Esophagus (tissue), 2 donors: Measurements from ENCODE around the gene MT1A. TPM values are rescaled to one million over a fixed set of nuclear protein-coding genes. Genes with fewer than 3 reads are reported as not detected.
A peak's percentile ranks its signal among the peaks of the same experiment; 100 is the strongest.

ENCODE experiments used
- H3K27ac ChIP-seq, 2 donors: one replicate each; pipeline ENCODE4 v1.5.1; 2013; ENCODE audit warnings: low read depth in 2 of 2, mild to moderate bottlenecking in 2 of 2, inconsistent platforms in 1 of 2, low read length in 1 of 2, moderate library complexity in 1 of 2
- H3K27me3 ChIP-seq, 2 donors: one replicate each; pipeline ENCODE4 v1.6.1; 2013; ENCODE audit warnings: low read length in 2 of 2, control low read depth in 1 of 2, mild to moderate bottlenecking in 1 of 2; ENCODE audit not compliant: insufficient read depth in 2 of 2, control insufficient read depth in 1 of 2
- H3K36me3 ChIP-seq, 2 donors: one replicate each; pipeline ENCODE4 v1.6.1; 2013; ENCODE audit warnings: low read length in 1 of 2; ENCODE audit not compliant: control insufficient read depth in 2 of 2, insufficient read depth in 2 of 2
- H3K4me1 ChIP-seq, 2 donors: one replicate each; pipeline ENCODE4 v1.6.1; 2013; ENCODE audit warnings: low read length in 1 of 2; ENCODE audit not compliant: control insufficient read depth in 2 of 2, insufficient read depth in 2 of 2
- H3K4me3 ChIP-seq, 2 donors: one replicate each; pipeline ENCODE4 v1.5.1; 2013; ENCODE audit warnings: low read length in 2 of 2, mild to moderate bottlenecking in 2 of 2, low read depth in 1 of 2, moderate library complexity in 1 of 2
- H3K9me3 ChIP-seq, 2 donors: one replicate each; pipeline ENCODE4 v1.6.1; 2013; ENCODE audit warnings: mild to moderate bottlenecking in 2 of 2, low read depth in 1 of 2, low read length in 1 of 2, moderate library complexity in 1 of 2; ENCODE audit not compliant: control insufficient read depth in 2 of 2, insufficient read depth in 1 of 2
- WGBS, 2 donors: extraction: QIAGEN DNeasy Blood & Tissue Kit; methylation state at CpG; one replicate each; pipeline ENCODE4 v1.1.7; 2013; 5-methylcytosine and 5-hydroxymethylcytosine counted together
- polyA plus RNA-seq, 2 donors: library from polyadenylated mRNA; stranded (reverse); fragments of 200-250 nt; gene quantifications; one replicate each; pipeline ENCODE4 v1.2.3, GENCODE V29; 2013
- donor health status: healthy with polysubstance abuse.
- donor health status: Bipolar disorder and iron deficiency.

Gene MT1A
- polyA plus RNA-seq, 2 donors: 9.8 to 10.3 TPM

DNA sequence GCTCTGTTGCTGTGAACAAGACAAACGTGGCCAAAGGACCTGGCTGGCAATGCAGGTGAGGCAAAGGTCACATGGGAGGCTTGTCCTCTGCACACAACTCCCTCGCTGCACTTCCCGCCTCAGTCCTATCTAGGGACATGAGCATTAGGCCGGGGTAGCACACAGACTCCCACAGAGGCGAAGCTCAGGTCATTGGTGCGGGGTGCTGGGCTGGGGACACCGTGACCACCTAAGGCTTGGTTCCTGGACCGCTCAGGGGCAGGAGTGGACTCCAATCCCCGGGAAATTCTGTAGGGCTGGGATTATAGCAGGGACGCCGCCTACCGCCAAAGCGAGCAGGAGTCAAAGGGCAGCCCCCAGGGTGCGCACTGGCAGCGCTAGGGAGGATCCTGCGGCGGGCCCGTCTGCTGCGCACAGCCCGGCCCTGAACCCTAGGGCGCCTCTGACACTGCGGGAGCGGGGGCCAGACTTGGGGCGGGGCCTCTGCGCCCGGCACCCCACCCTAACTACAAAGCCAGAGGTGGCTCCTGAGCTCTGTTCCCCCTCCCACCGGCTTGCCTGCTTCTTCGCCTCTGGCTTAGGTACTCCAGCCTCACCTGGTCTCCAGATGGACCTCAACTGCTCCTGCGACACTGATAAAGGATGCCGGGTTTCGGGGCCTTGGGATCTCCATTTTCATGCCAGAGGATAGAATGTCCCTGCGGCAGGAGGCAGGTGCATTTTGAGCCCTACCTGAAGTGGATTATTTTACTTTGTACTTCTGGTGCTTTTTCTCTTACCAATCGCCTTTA is 9.4 kb downstream of the MT1A start:
- H3K36me3 ChIP-seq: no peaks in the 10 kb centered on the region
- 45 to 55% methylated on average over 33 of the region's 33 CpGs for WGBS, 2 donors
- no peak overlapping the region for H3K27ac ChIP-seq
- H3K4me1 ChIP-seq: peaks cover 0 to 11% of the 10 kb centered on the region in 2 donors
- H3K4me3 ChIP-seq: no peak overlapping the region
- no peaks in the 10 kb centered on the region for H3K27me3 ChIP-seq
- no peaks in the 10 kb centered on the region for H3K9me3 ChIP-seq

DNA sequence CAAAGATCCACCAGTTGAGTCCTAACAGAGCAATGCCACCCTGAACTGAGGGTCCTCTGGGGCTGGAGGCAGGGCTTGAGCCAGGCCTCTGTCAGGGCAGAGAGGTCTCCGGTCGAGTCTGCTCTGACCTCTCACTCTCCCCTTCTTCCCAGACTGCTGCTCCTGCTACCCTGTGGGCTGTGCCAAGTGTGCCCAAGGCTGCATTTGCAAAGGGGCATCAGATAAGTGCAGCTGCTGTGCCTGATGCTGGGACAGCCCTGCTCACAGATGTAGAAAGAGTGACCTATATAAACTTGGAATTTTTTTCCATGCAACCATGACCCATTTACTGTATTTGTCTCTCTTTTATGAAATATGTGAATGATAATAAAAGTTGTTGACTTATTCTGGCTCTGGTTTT is 10.8 kb downstream of the MT1A start:
- peaks cover 0 to 2% of the 10 kb centered on the region in 2 donors for H3K4me1 ChIP-seq
- H3K27me3 ChIP-seq: no peaks in the 10 kb centered on the region
- WGBS, 2 donors: 85 to 92% methylated on average over 2 of the region's 2 CpGs
- no peaks in the 10 kb centered on the region for H3K36me3 ChIP-seq
- no peak overlapping the region for H3K27ac ChIP-seq
- H3K9me3 ChIP-seq: no peaks in the 10 kb centered on the region
- H3K4me3 ChIP-seq: no peak overlapping the region

- H3K36me3 ChIP-seq: no peaks in the 10 kb centered on the region
- 44 to 56% methylated on average over 3 of the region's 3 CpGs for WGBS, 2 donors
These were observed 11.4 kb downstream of the MT1A start for GRCh38 chr16:56649820-56650219.

GRCh38 chr16:56651586-56651985 is 13.1 kb downstream of the MT1A start, which contains the start of gene MT1B:
Gene MT1B, plus strand, starts transcription at chr16:56651886. Its CDS starts 68 bp downstream, at chr16:56651954.
- H3K27me3 ChIP-seq: no peaks in the 10 kb centered on the region
- WGBS, 2 donors: 73 to 80% methylated on average over 7 of the region's 7 CpGs

More at GRCh38 chr16:56649820-56650219, 11.4 kb downstream of the MT1A start:
- Histone ChIP-seq H3K4me1 (peaks cover 0 to 2% of the 10 kb centered on the region in 2 donors), H3K27me3 (no peaks in the 10 kb centered on the region), H3K27ac (no peak overlapping the region), H3K4me3 (no peak overlapping the region), H3K9me3 (no peaks in the 10 kb centered on the region)

DNA sequence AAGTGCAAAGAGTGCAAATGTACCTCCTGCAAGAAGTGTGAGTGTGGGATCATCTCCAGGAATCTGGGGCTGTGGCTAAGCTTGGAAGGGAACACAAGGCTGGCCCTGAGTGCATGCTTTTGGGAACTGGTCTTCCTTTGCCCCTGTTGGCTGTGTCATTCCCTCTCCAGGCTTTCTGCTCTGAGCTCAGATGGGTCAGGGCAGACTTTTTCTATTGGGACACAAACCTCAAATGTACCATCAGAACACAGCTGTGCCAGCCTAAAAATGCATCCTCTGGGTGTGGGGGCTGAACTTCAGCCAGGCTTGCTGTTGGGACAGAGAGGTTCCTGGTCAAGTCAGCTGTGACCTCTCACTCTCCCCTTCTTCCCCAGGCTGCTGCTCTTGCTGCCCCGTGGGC is 14.1 kb downstream of the MT1A start:
- WGBS, 2 donors: 40 to 53% methylated on average over 1 of the region's 1 CpG
- no peaks in the 10 kb centered on the region for H3K36me3 ChIP-seq
- no peaks in the 10 kb centered on the region for H3K27me3 ChIP-seq
- no peak overlapping the region for H3K4me3 ChIP-seq
- no peak overlapping the region for H3K27ac ChIP-seq
- peaks cover 0 to 5% of the 10 kb centered on the region in 2 donors for H3K4me1 ChIP-seq
- no peaks in the 10 kb centered on the region for H3K9me3 ChIP-seq

More at GRCh38 chr16:56651586-56651985, 13.1 kb downstream of the MT1A start, which contains the start of gene MT1B:
- H3K27ac ChIP-seq: no peak within 1 kb of the TSS
- no peaks in the 10 kb centered on the region for H3K36me3 ChIP-seq
- H3K9me3 ChIP-seq: no peaks in the 10 kb centered on the region
- no peak within 1 kb of the TSS for H3K4me3 ChIP-seq
- H3K4me1 ChIP-seq: peaks cover 0 to 2% of the 10 kb centered on the region in 2 donors

DNA sequence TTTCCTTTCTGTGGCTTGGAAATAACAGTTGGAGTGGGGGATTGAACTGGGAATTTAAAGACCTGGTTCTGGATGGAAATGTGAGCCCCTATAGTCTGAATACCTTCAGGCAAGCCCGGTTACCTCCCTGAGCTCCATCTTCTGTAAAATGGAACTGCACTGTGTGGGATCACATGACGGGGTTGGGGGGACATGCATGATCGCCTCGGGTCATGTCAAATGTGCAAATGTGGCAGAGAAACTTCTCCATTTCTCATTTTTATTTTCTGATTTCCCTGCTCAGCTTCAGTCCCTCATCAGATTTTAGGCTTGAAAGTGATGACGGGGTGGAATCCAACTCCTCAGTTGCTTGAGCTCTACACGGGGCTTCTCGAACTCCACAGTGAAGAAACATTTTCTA is 14.8 kb downstream of the MT1A start:
- no peaks in the 10 kb centered on the region for H3K36me3 ChIP-seq
- WGBS, 2 donors: 82 to 83% methylated on average over 7 of the region's 7 CpGs
- H3K9me3 ChIP-seq: no peaks in the 10 kb centered on the region
- H3K27ac ChIP-seq: no peak overlapping the region
- H3K4me1 ChIP-seq: peaks cover 0 to 6% of the 10 kb centered on the region in 2 donors
- no peaks in the 10 kb centered on the region for H3K27me3 ChIP-seq
- no peak overlapping the region for H3K4me3 ChIP-seq

- no peaks in the 10 kb centered on the region for H3K27me3 ChIP-seq
- WGBS, 2 donors: 1 to 2% methylated on average over 46 of the region's 46 CpGs
- H3K27ac ChIP-seq: peak within 1 kb of the TSS; percentile 10 to 28
- H3K9me3 ChIP-seq: peaks cover 0 to 2% of the 10 kb centered on the region in 2 donors
- H3K36me3 ChIP-seq: no peaks in the 10 kb centered on the region
- peaks cover 0 to 6% of the 10 kb centered on the region in 2 donors for H3K4me1 ChIP-seq
- H3K4me3 ChIP-seq: peak within 1 kb of the TSS; percentile 44 to 53
These were observed 19.3 kb downstream of the MT1A start, which contains the start of gene MT1F for GRCh38 chr16:56657555-56658326. Gene MT1F, plus strand, starts transcription at chr16:56657959. Its CDS starts 100 bp downstream, at chr16:56658059.

DNA sequence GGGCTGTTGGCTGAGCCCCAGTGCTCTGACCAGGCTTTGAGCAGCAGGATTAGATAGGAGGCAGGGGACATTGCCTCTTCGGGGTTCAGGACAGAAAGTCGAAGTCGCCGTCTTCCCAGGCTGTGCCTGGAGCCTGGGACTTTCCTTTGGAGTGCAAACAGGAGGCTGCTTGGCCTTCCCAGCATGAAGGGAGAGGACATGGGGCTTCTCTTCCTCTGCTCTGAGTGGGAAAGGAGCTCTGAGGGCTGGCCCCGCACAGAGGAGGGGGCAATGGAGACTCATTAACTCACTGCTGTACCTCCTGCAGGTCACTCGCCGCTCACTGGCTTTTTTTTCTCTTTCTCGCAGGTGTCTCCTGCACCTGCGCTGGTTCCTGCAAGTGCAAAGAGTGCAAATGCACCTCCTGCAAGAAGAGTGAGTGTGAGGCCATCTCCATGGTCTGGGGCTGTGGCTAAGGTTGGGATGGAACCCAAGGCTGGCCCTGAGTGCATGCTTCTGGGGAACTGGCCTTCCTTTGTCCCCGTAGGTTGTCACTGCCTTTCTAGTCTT is 19.9 kb downstream of the MT1A start:
- Histone ChIP-seq H3K4me1 (peaks cover 0 to 5% of the 10 kb centered on the region in 2 donors), H3K9me3 (peaks cover 0 to 2% of the 10 kb centered on the region in 2 donors), H3K36me3 (no peaks in the 10 kb centered on the region), H3K4me3 (peak overlapping the region in 1 of 2 donors; percentile 44), H3K27me3 (no peaks in the 10 kb centered on the region), H3K27ac (no peak overlapping the region)
- 34 to 48% methylated on average over 10 of the region's 10 CpGs for WGBS, 2 donors
